Fibroblast of gingiva (primary cell): ENCODE measurements around the gene DES.

Experiments
- DNase-seq: peaks from one replicate; pipeline ENCODE4 v3.0.0-alpha.2; 2011; ENCODE audit warnings: low read depth

The DES gene

DNA sequence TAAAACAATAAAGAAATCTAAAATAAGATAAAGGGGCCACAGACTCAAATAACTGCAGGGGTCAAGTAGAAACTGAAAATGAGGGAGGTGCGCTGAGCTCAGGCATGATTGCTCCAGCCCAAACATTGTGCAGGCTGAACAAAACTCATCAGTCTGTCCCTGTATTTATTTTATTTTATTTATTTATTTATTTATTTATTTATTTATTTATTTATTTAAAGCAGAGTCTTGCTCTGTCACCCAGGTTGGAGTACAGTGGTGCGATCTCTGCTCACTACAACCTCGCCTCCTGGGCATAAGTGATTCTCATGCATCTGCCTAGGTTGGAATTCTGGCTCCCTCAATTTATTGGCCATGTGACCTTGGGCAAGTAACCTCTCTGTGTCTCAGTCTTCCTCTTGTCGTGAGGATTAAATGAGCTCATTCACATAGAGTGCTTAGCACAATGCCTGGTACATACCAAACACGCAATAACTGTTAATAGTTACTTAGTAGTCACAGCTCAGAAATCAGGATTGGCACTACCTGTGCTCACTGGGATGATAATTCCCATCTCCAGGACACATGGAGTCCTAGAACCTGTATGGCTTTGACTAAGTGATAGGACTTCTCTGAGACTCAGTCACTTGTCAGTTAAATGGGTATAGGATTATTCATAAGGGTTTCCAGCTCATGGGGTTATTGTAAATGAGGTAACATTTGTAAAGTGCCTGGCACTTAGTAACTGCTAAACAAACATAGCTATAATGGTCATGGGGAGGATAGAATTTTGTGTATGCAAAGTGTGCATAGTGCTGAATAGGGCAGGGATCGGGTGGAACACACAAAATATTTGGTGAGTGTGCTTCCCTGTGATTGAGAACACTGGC lies 22.4 kb downstream of the DES start:
- no peak for DNase-seq

DNA sequence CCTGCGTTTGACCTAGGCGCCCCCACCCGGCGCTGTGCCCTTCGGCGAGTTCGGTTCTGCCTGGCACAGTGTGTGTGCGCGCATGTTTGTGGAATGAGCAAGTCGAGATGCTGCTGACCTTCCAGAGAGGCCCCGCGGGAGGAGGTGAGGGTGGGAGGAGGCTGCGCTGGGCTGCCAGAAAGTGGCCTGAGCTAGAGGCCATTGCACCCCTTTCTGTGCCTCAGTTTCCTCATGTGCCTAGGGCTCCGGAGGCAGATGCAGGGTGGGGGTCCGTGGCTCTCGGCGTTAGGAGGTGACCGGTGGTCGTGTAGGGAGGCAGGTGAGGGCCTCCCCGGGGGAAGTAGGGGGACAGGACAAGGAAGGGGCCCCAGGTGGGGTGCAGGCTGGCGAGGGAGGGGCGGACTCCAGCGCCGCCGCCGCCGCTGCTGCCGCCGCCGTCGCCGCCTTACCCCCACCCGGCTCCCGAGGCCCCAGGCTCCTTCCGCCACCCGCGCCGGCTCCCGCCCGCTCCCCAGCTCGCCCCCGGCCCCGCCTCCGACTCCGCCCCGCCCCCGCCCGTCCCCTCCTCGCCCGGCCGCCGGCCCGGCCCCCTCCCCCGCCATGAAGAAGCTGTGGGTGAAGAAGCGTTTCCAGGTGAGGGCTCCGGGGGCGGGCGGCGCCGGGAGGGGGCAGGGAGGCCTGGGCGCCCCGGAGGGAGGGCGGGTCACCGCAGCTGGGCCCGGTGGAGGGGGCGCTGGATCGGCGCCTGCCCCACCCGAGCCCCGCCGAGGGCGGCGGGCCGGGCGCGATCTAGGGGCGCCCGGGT lies 23.5 kb downstream of the DES start:
- DNase-seq = peak; percentile 21

DNA sequence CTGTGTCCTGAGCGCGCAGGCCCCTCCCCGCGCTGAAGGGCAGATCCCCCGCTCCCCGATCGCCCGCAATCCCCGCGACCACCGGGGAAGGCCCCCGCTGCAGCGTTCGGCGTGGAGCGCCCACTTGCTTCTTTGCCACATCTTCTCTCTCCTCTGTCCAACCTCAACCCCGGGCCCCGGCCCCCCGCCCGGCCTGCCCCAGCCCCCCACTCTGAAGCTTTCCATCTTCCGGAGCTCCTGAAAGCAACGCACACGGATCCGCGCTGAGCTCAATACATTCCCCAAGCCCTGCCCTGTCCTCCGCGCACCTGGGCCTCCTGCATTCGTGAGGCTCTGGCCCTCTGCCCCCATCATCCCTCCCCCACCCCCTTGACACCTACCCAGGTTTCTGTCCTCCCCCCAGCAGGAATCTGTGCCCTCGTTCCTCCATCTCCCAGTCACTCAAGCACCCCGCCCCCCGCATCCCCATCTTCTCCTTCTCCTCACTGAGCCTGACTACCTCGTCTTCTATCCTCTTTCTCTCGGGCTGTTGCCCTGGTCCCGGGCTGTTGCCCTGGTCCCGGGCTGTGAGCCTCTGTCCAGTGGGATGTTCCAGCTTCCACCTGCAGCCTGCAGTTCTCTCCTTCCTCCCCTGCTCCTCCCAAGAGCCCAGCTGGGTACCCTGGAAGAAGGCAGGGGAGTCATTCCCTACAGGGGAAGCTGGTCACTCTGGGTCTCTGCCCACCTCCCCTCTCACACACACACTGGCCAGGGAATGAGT lies 24.3 kb downstream of the DES start:
- DNase-seq = no peak

DNA sequence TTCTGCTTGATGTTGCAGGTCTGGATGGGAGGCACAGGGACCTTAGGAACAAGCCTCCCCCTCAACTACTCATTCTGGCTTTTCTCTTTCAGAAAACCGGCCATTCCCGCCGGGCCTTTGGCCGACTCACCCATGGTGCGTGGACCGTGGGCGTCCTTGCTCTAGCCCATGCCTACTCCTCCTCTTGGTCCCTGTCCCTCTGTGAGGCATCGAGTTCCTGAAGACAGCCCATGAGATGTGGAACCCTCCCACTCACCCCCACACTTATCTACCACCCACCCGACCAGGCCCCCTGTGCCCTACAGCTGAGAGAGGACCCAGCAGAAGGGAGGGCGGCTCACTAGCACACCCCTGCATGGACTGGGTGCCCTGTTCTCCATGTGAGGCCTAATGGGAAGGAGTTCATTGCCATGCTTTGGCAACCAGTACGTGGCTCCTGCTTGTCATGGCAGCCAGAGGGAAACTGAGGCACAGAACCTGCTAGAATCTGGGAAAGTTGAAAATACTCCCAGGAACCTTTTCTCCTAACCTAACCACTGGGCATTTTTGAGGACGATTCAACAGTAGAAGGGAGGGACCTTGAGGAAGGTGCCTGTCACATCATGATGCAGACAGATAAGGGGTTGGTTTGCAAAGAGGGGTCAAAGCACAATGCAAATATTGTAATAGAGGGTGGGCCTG lies 25.0 kb downstream of the DES start:
- no peak for DNase-seq

DNA sequence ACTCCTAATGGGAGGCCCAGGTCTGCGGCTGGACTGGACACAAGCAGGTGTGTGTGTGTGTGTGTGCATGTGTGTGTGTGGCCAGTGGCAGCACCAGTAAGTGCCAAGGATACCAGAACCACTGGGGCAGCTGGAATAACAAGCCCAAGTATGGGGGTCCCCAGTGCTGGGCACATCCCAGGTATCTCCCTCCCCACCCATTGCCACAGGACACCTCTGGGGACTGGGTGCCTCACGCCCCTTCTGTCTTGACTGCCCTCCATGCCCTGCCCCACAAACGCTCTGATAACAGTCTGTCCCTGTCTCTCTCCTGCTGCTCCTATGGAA lies 25.5 kb downstream of the DES start:
- no peak for DNase-seq

DNA sequence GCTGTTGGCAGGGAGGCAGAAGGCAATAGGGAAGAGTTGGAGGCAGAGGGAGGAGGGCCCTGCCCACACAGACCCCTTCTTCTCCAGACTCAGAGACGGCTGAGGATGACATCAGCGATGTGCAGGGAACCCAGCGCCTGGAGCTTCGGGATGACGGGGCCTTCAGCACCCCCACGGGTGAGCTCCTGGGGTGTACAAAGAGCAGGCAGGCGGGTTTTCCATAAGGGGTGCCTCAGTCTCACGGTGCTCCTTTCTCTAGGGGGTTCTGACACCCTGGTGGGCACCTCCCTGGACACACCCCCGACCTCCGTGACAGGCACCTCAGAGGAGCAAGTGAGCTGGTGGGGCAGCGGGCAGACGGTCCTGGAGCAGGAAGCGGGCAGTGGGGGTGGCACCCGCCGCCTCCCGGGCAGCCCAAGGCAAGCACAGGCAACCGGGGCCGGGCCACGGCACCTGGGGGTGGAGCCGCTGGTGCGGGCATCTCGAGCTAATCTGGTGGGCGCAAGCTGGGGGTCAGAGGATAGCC lies 26.5 kb downstream of the DES start:
- no peak for DNase-seq

DNA sequence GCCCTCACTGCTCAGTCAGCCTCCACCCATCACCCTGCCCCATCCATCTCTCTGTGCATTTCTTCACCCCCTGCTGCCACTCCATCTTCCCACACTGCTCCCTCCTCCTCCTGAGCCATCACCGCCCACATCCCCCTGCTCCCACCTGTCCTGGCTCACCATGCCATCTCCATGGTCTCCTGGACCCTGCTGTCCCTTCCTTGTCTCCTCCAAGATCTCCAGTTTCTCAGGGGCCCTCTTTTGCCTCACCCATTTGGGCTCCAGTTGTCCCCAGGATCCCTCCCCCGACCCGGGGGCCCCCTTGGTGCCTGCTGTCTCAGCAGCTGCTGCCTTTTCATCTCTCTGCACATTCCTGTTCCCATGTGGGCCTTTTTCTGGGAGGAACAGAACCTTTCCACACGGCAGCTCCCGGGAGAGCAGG lies 27.1 kb downstream of the DES start:
- DNase-seq = no peak

DNA sequence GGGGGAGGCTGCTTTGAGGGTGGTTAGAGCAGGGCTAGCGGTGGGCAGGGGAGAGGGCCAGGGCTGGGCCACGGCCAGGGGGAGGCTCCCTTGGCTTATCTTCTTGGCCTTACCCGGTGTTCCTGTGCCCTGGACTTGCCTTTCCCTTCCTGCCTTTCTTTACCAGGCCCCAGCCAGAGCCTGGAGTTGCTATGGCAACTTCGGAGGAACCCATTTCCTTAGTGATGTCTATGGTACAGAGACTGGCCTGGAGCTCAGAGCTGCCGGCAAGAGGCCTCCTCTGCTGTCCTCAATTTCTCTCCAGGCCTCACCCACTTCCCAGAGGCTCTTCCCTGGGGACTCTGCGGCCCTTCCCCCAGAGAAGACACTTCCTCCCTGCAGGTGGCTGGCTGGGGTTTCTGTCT lies 27.9 kb downstream of the DES start:
- DNase-seq = peak; percentile 29

DNA sequence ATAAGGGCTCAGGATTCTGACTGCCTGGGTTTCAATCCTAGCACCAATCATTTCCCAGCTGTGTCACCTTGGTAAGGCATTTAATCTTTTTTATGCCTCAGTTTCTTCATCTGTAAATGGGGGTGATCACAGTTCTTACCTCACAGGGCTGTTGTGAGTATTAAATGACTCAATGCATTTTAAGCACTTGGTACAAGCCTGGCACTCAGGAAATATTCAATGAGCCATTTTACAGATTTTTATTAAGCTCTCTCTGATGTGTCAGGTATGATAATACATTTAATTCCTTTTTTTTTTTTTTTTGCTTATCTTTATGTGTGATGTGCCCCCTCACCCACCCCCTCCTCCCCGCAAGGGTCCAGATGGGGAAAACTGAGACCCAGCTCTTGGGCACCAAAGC lies 28.5 kb downstream of the DES start:
- DNase-seq = no peak

DNA sequence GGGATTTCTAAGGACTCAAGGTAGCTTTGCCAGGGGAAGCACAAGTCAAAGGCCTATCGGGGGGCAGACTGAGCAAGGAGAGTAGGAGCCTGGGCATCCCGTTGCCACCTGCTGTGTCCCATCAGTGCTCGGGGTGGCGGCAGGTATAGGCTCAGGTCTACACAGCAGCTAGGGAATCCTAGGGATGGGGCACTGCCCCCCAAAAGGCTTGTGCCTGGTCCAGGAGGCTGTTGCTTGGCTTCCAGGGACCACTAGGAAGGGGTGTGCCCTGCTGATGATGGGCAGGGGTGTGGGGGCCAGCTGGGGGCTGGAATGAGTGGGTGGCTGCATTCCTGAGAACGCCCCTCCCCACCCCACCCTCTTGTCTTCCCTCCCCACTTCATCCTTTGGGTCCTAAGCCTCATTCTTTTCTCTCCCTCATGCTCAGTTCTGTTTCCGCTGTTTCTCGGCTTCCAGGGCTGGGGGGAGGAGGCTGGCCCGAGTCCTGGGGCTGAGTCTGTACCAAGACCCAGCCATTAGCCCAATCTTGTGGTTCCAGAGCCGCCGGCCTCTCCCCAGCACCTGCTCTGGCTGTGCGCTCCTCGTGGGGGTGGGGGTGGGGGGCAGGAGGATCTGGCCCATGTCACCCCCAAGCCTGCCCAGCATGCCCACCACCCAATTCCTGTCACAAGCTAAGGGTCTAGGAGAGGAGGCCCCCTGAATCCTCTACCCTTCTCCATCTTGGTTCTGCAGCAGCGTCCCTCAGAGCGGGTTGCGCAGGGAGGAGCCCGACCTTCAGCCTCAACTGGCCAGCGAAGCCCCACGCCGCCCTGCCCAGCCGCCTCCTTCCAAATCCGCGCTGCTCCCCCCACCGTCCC lies 29.3 kb downstream of the DES start:
- DNase-seq = no peak

DNA sequence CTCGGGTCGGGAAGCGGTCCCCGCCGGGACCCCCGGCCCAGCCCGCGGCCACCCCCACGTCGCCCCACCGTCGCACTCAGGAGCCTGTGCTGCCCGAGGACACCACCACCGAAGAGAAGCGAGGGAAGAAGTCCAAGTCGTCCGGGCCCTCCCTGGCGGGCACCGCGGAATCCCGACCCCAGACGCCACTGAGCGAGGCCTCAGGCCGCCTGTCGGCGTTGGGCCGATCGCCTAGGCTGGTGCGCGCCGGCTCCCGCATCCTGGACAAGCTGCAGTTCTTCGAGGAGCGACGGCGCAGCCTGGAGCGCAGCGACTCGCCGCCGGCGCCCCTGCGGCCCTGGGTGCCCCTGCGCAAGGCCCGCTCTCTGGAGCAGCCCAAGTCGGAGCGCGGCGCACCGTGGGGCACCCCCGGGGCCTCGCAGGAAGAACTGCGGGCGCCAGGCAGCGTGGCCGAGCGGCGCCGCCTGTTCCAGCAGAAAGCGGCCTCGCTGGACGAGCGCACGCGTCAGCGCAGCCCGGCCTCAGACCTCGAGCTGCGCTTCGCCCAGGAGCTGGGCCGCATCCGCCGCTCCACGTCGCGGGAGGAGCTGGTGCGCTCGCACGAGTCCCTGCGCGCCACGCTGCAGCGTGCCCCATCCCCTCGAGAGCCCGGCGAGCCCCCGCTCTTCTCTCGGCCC lies 30.1 kb downstream of the DES start:
- DNase-seq = no peak

DNA sequence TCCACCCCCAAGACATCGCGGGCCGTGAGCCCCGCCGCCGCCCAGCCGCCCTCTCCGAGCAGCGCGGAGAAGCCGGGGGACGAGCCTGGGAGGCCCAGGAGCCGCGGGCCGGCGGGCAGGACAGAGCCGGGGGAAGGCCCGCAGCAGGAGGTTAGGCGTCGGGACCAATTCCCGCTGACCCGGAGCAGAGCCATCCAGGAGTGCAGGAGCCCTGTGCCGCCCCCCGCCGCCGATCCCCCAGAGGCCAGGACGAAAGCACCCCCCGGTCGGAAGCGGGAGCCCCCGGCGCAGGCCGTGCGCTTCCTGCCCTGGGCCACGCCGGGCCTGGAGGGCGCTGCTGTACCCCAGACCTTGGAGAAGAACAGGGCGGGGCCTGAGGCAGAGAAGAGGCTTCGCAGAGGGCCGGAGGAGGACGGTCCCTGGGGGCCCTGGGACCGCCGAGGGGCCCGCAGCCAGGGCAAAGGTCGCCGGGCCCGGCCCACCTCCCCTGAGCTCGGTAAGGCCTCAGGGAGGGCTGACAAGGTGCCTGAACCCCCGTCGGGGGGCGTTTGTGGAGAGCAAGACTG lies 30.7 kb downstream of the DES start:
- DNase-seq = no peak

DNA sequence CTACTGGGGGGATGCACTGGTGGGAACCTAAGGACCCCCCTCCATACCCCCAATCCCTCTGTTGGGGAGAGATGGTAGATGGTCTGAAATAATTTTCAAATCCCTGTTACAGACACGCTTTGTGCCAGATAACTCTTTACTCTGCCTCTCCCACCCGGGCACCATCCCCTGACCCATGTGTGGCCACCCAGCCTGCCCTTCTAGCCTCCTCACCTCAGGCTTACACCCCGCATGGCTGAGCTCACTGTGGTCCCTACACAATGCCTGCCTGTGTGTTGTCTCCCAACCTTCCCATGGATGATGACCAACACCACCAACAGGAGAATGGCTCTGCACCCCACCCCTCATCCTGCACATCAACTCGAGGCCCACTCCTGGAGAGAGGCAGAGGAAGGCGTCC lies 31.4 kb downstream of the DES start:
- no peak for DNase-seq

DNA sequence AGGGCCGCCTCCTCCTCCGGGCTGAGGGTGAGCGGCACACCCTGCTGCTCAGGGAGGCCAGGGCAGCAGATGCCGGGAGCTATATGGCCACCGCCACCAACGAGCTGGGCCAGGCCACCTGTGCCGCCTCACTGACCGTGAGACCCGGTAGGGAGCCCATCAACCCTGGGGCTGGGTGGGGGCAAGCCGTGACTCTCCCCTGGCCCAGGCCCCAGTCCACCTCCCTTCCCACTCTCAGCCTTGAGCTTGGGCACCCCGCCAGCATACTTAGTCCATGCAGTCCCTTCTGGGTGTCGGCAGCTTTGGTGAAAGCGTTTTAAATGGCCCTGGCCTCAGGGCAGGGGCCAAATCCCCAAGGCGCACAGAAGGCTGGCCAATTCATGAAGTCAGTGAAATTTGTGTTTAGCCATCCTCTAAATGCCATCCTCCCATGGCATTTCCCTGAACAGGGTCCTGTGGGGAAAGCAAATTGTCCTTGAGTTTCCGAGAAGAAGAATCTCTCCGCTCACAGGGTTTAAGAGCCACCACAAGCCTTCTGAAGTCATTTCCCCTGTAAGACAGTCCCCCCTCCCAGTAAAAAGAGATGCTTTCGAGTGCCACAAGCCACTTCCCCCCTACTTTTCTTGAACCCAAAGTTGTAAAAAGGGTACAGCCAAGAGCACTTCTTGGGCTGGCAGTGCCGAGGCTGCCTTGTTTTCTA lies 33.6 kb downstream of the DES start:
- DNase-seq = no peak

DNA sequence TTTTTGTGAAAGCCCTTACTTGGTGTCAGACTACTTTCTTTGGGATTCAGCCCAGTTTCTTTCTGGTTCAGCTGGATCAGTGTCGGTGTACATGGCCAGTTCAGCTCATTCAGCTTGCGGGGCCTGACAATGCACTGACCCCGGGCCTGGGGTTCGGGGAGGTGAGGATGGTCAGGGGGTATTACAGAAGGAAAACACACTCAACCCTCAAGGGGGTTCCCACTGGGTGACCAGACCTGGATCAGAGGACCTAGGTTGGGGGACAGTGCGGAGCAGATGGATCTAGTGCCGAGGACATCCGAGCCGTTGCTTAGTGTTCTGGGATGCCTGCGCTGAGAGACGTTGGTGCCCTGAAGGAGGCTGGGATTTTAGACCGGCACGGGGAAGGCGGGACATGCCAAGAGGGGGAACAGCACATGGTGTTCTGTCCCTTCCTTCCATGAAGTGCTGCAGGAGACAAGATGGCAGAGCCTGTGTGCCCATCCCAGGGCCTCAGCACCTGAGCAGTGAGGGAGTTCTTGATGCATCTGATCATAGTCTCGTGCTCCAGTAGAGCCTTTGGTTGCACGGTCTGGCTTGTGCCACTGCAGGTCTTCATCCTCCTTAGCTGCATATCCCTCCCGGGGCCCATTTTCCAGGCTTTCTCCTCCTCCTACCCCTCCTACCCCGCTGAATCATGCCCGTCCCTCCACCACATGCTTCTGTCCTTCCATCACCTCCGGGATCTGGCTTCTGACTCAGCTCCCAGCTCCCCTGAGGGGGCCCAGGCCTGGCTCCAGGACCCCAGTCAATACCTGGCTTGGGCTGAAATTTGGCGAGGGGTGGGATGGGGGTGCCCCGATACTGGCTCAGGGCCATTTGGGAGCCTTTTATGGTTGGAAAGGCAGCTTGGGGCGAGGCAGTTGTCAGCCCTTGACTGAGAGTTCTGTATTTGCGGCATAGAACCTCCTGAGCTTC lies 34.5 kb downstream of the DES start:
- DNase-seq = peak; percentile 70

DNA sequence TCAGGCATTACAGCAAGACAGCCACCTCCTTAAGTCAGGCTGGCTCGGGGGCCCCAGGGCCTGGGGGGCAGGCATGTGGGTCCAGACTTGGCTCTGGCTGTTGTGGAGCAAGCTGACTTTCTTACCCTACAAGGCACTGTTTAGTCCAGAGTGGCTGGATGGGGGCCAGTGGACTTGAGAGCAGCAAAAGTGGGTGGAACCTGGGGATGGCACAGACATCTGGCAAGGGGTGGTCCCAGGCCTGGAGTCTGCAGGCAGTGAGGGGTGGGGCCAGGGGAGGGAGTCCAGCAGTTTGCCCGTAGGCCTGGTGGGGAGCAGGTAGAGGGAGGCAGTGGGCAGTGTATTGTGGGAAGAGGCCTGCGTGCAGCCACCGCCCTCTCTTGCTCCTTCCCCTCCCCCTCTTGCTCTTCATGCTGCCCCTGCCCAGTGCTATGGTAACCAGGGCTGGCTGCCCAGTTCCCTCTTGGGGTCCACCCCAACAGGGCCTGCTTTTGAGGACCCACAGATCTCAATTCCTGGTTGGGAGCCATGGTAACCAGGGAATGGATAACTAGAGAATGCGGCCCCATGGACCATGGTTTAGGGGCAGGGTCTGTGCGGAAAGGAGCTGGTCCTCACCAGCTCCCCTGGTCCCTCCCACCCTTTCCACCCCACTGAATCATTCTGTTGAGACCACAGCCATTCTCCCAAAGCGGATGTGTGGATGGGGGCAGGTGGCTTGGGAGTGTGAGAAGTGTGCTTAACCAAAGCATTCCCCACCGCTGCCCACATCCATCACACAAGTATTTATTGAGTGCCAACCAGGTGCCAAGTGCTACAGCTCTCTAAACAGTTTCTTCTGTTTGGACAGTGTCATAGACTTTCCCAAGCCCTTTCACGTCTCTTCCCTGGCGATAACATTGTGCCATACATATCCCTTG lies 35.8 kb downstream of the DES start:
- peak; percentile 67 for DNase-seq

DNA sequence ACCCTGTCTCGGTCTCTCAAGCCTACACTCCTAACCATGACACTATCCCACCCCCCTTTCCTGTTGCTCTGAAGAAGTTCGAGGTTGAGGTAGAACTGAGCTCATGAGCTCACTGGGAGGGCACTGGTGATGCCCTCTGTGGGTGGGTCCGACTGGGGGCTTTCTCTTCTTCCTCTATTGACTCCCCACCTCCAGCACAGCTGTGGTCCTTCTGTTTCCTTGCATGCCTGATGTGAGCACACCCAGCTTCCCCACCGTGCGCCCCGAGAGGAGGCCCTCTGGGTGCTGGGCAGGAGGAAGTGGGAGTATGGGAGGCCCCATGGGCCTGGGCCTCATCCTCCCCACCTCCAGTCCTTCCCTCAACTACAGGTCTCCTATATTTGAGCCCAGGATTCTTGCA lies 37.4 kb downstream of the DES start:
- DNase-seq = no peak
